Measurements from ENCODE around the gene MEST.

Gene MEST

DNA sequence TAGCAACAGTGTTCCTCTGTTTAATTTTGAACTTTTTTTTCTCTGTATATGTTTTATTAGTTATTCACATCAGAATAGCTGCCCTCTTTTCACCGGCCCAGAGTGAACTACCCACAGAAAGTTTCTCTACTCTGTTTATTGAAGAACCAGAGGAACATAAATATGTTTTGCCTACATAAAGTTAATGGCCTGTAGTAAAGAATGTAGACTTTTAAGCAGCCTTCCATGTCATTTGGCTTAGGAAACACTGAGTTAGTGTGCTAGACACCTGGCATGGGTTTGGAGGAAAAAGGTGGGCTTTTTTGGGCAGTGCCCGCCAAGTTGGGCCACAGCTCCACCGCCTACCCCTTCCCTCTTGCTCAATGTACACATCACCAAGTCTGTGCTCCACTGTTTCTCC, 8.9 kb upstream of the MEST start:
- H4K91ac ChIP-seq (ENCODE audit: low read length), result no peak overlapping the region
- peaks cover 16% of the 10 kb centered on the region for H3K4me1 ChIP-seq (ENCODE audit: control insufficient read depth, insufficient read depth, low read depth, low read length)
- no peak overlapping the region for H3K4me2 ChIP-seq (ENCODE audit: low read length, poor library complexity, severe bottlenecking)
- no peak overlapping the region for H2BK120ac ChIP-seq (ENCODE audit: low read depth, low read length)
- no peak overlapping the region for H3K18ac ChIP-seq (ENCODE audit: low read depth in 1 of 2, low read length in 2 of 2)
- H4K8ac ChIP-seq (ENCODE audit: low read length), result no peak overlapping the region
- no peak overlapping the region for H2BK15ac ChIP-seq (ENCODE audit: low read depth, poor library complexity, severe bottlenecking)
- H3K4me3 ChIP-seq (ENCODE audit: insufficient read depth in 1 of 2, low read depth in 1 of 2, low read length in 2 of 2), result no peak overlapping the region
- no peak overlapping the region for H2BK5ac ChIP-seq (ENCODE audit: low read depth, low read length, poor library complexity, severe bottlenecking)
- H3K23ac ChIP-seq (ENCODE audit: low read length in 2 of 2), result no peak overlapping the region
- peaks cover 0 to 5% of the 10 kb centered on the region in 2 experiments for H3K36me3 ChIP-seq (ENCODE audit: control insufficient read depth in 1 of 2, insufficient read depth in 2 of 2, low read depth in 1 of 2, low read length in 2 of 2)
- no peak overlapping the region for H2AK5ac ChIP-seq (ENCODE audit: low read length, severe bottlenecking)
- H3K14ac ChIP-seq (ENCODE audit: low read length in 2 of 2), result no peak overlapping the region
- no peak overlapping the region for H3K9ac ChIP-seq (ENCODE audit: low read length)
- peaks cover 0 to 32% of the 10 kb centered on the region in 2 experiments for H3K27me3 ChIP-seq (ENCODE audit: control insufficient read depth in 1 of 2, insufficient read depth in 1 of 2, low read length in 2 of 2)
- H2AFZ ChIP-seq (ENCODE audit: low read depth, low read length), result no peak overlapping the region
- H2BK12ac ChIP-seq (ENCODE audit: low read length in 2 of 2), result no peak overlapping the region
- 100% methylated on average over 1 of the region's 3 CpGs for WGBS
- H3K79me1 ChIP-seq (replicated peaks; ENCODE audit: low read length, poor library complexity, severe bottlenecking), result no peaks in the 10 kb centered on the region
- DNase-seq, result no peak
- peaks cover 4% of the 10 kb centered on the region for H3K9me3 ChIP-seq (ENCODE audit: control insufficient read depth, low read length)
- H3K4ac ChIP-seq (ENCODE audit: low read depth in 1 of 2, low read length in 2 of 2), result no peak overlapping the region
- peak overlapping the region; percentile 0 for H3K27ac ChIP-seq (ENCODE audit: low read length, poor library complexity, severe bottlenecking)

DNA sequence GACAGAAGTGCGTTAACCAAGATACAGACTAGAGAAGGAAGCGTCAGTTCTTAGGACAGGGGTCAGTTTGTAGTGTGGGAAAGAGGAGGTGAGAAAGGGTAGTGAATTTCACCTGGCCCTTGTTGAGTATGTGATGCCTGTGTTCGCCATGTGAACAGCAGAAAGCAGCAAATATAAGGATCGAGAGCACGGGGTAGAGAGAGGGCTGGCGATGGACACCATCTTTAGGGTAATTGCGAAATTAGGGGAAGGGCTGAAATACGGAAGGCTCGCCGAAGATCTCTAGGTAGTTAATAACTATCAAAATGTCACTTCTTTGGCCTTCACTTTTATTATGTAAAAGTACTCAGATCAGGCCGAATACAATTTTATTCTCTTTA, 6.2 kb upstream of the MEST start:
- no peak for DNase-seq
- peaks cover 0 to 37% of the 10 kb centered on the region in 2 experiments for H3K27me3 ChIP-seq (ENCODE audit: control insufficient read depth in 1 of 2, insufficient read depth in 1 of 2, low read length in 2 of 2)
- H2BK5ac ChIP-seq (ENCODE audit: low read depth, low read length, poor library complexity, severe bottlenecking), result no peak overlapping the region
- H3K18ac ChIP-seq (ENCODE audit: low read depth in 1 of 2, low read length in 2 of 2), result peak overlapping the region in 1 of 2 experiments; percentile 2
- peak overlapping the region in 1 of 2 experiments; percentile 18 for H3K14ac ChIP-seq (ENCODE audit: low read length in 2 of 2)
- no peak overlapping the region for H2BK120ac ChIP-seq (ENCODE audit: low read depth, low read length)
- H3K9ac ChIP-seq (ENCODE audit: low read length), result no peak overlapping the region
- peak overlapping the region; percentile 84 for H2BK15ac ChIP-seq (ENCODE audit: low read depth, poor library complexity, severe bottlenecking)
- WGBS, result 98% methylated on average over 11 of the region's 11 CpGs
- no peaks in the 10 kb centered on the region for H3K9me3 ChIP-seq (ENCODE audit: control insufficient read depth, low read length)
- peak overlapping the region; percentile 61 for H2AK5ac ChIP-seq (ENCODE audit: low read length, severe bottlenecking)
- peak overlapping the region; percentile 40 to 71 for H2BK12ac ChIP-seq (ENCODE audit: low read length in 2 of 2)
- H4K91ac ChIP-seq (ENCODE audit: low read length), result peak overlapping the region; percentile 41
- H4K8ac ChIP-seq (ENCODE audit: low read length), result no peak overlapping the region
- peaks cover 18% of the 10 kb centered on the region for H3K4me1 ChIP-seq (ENCODE audit: control insufficient read depth, insufficient read depth, low read depth, low read length)
- peaks cover 0 to 5% of the 10 kb centered on the region in 2 experiments for H3K36me3 ChIP-seq (ENCODE audit: control insufficient read depth in 1 of 2, insufficient read depth in 2 of 2, low read depth in 1 of 2, low read length in 2 of 2)
- H2AFZ ChIP-seq (ENCODE audit: low read depth, low read length), result no peak overlapping the region
- no peak overlapping the region for H3K4me2 ChIP-seq (ENCODE audit: low read length, poor library complexity, severe bottlenecking)
- peak overlapping the region in 1 of 2 experiments; percentile 66 for H3K4me3 ChIP-seq (ENCODE audit: insufficient read depth in 1 of 2, low read depth in 1 of 2, low read length in 2 of 2)
- peak overlapping the region in 1 of 2 experiments; percentile 3 for H3K4ac ChIP-seq (ENCODE audit: low read depth in 1 of 2, low read length in 2 of 2)
- H3K27ac ChIP-seq (ENCODE audit: low read length, poor library complexity, severe bottlenecking), result no peak overlapping the region
- no peaks in the 10 kb centered on the region for H3K79me1 ChIP-seq (replicated peaks; ENCODE audit: low read length, poor library complexity, severe bottlenecking)
- no peak overlapping the region for H3K23ac ChIP-seq (ENCODE audit: low read length in 2 of 2)

DNA sequence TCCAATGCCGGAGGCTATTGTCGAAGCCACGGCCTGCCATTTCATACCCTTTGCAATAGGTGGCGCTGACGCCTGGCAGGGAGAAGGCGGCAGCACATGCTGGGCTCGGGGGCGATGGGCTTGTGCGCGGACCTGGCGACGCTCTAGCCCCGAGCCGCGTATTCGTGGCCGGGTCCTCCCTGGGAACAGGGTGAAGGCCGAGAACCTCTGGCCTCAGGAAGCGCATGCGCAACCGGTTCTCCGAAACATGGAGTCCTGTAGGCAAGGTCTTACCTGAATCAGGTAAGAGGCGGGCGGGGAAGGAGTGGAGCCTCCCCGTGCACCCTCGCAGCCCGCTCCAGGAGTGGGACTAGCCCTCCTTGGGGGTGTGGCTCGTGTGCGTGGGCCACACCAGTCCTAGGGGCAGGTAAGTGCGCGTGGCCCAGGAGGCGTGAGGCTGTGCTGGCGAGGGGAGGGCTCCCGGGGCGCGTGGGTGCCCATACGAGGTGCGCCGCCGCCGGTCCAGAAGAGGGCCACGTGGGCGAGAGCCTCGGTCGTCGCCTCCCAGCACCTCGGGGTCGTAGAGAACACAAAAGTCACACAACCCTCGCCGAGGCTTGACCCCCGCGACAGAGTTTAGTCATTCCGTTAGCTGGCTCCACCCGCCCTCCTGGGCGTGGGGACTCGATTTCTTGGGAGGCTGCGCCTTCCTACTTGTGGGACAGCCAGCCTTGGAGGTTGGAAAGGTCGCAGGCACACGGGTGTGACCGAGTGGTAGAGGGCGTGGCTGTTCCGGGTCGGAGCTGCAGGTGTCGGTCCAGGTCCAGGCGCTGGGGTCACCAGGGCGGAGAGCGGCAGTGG, 5.6 kb upstream of the MEST start:
- H2BK15ac ChIP-seq (ENCODE audit: low read depth, poor library complexity, severe bottlenecking), result peak overlapping the region; percentile 84
- no peaks in the 10 kb centered on the region for H3K79me1 ChIP-seq (replicated peaks; ENCODE audit: low read length, poor library complexity, severe bottlenecking)
- peak overlapping the region; percentile 33 for H4K8ac ChIP-seq (ENCODE audit: low read length)
- H3K18ac ChIP-seq (ENCODE audit: low read depth in 1 of 2, low read length in 2 of 2), result peak overlapping the region; percentile 83 to 95
- no peaks in the 10 kb centered on the region for H3K9me3 ChIP-seq (ENCODE audit: control insufficient read depth, low read length)
- H3K4ac ChIP-seq (ENCODE audit: low read depth in 1 of 2, low read length in 2 of 2), result peak overlapping the region; percentile 62 to 73
- peaks cover 0 to 37% of the 10 kb centered on the region in 2 experiments for H3K27me3 ChIP-seq (ENCODE audit: control insufficient read depth in 1 of 2, insufficient read depth in 1 of 2, low read length in 2 of 2)
- H2BK120ac ChIP-seq (ENCODE audit: low read depth, low read length), result peak overlapping the region; percentile 2
- WGBS, result 46% methylated on average over 67 of the region's 67 CpGs
- peak overlapping the region in 1 of 2 experiments; percentile 53 for H3K23ac ChIP-seq (ENCODE audit: low read length in 2 of 2)
- H4K91ac ChIP-seq (ENCODE audit: low read length), result peak overlapping the region; percentile 97
- peak overlapping the region; percentile 72 for H2AK5ac ChIP-seq (ENCODE audit: low read length, severe bottlenecking)
- H2AFZ ChIP-seq (ENCODE audit: low read depth, low read length), result peak overlapping the region; percentile 32
- H2BK12ac ChIP-seq (ENCODE audit: low read length in 2 of 2), result peak overlapping the region; percentile 78 to 96
- no peak overlapping the region for H3K27ac ChIP-seq (ENCODE audit: low read length, poor library complexity, severe bottlenecking)
- peak overlapping the region in 1 of 2 experiments; percentile 98 for H3K14ac ChIP-seq (ENCODE audit: low read length in 2 of 2)
- peak overlapping the region; percentile 42 to 66 for H3K4me3 ChIP-seq (ENCODE audit: insufficient read depth in 1 of 2, low read depth in 1 of 2, low read length in 2 of 2)
- H3K4me1 ChIP-seq (ENCODE audit: control insufficient read depth, insufficient read depth, low read depth, low read length), result peaks cover 21% of the 10 kb centered on the region
- no peak for DNase-seq
- peaks cover 0 to 5% of the 10 kb centered on the region in 2 experiments for H3K36me3 ChIP-seq (ENCODE audit: control insufficient read depth in 1 of 2, insufficient read depth in 2 of 2, low read depth in 1 of 2, low read length in 2 of 2)
- H3K4me2 ChIP-seq (ENCODE audit: low read length, poor library complexity, severe bottlenecking), result no peak overlapping the region
- H2BK5ac ChIP-seq (ENCODE audit: low read depth, low read length, poor library complexity, severe bottlenecking), result peak overlapping the region; percentile 79
- no peak overlapping the region for H3K9ac ChIP-seq (ENCODE audit: low read length)

DNA sequence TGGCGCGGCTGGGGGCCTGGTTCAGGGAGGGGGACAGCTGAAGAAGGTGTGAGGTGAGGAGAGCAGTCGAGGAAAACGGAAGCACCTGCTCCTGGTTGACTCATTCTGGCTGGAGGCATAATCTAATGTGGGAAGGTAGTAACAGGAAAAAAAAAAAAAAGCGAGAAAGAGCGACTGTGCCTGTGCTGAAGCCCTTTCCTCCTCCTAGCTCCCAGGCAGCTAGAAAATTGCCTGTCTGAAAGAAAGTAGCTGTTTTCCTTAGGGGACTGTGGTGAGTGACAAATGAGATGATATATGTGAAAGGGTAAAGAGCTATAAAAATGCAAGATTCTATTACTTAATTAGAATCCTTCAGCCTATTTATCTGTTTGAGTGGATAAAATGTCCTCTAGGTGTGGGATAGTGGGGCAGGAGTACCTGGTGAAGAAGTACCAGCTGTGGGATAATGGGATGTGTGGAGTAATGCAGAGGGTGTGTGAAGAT, 4.9 kb upstream of the MEST start:
- Histone ChIP-seq H3K79me1 (replicated peaks; ENCODE audit: low read length, poor library complexity, severe bottlenecking) (no peaks in the 10 kb centered on the region), H2BK120ac (ENCODE audit: low read depth, low read length) (no peak overlapping the region), H2BK15ac (ENCODE audit: low read depth, poor library complexity, severe bottlenecking) (peak overlapping the region; percentile 84), H2BK5ac (ENCODE audit: low read depth, low read length, poor library complexity, severe bottlenecking) (peak overlapping the region; percentile 79), H4K91ac (ENCODE audit: low read length) (peak overlapping the region; percentile 97), H4K8ac (ENCODE audit: low read length) (peak overlapping the region; percentile 33), H3K27me3 (ENCODE audit: control insufficient read depth in 1 of 2, insufficient read depth in 1 of 2, low read length in 2 of 2) (peaks cover 0 to 37% of the 10 kb centered on the region in 2 experiments), H3K36me3 (ENCODE audit: control insufficient read depth in 1 of 2, insufficient read depth in 2 of 2, low read depth in 1 of 2, low read length in 2 of 2) (peaks cover 0 to 6% of the 10 kb centered on the region in 2 experiments), H2AFZ (ENCODE audit: low read depth, low read length) (no peak overlapping the region), H3K9me3 (ENCODE audit: control insufficient read depth, low read length) (no peaks in the 10 kb centered on the region), H3K4me1 (ENCODE audit: control insufficient read depth, insufficient read depth, low read depth, low read length) (peaks cover 20% of the 10 kb centered on the region), H3K14ac (ENCODE audit: low read length in 2 of 2) (peak overlapping the region in 1 of 2 experiments; percentile 89), H3K27ac (ENCODE audit: low read length, poor library complexity, severe bottlenecking) (no peak overlapping the region), H2BK12ac (ENCODE audit: low read length in 2 of 2) (peak overlapping the region; percentile 78 to 96), H3K18ac (ENCODE audit: low read depth in 1 of 2, low read length in 2 of 2) (peak overlapping the region; percentile 83 to 95), H3K9ac (ENCODE audit: low read length) (no peak overlapping the region), H2AK5ac (ENCODE audit: low read length, severe bottlenecking) (no peak overlapping the region), H3K4me3 (ENCODE audit: insufficient read depth in 1 of 2, low read depth in 1 of 2, low read length in 2 of 2) (no peak overlapping the region), H3K4me2 (ENCODE audit: low read length, poor library complexity, severe bottlenecking) (no peak overlapping the region), H3K4ac (ENCODE audit: low read depth in 1 of 2, low read length in 2 of 2) (peak overlapping the region; percentile 62 to 73), H3K23ac (ENCODE audit: low read length in 2 of 2) (no peak overlapping the region)
- 49% methylated on average over 5 of the region's 6 CpGs for WGBS
- no peak for DNase-seq
